Measurements from ENCODE around the gene EHMT1.
"Not testable (repeated sequence)": the region's sequence is repeated elsewhere in the genome, so short reads cannot be mapped to it uniquely, and the experiment has no call there.

EHMT1 gene

GRCh38 chr9:137876269-137876668 lies 257.5 kb downstream of the EHMT1 start:
- H4K20me1 ChIP-seq (ENCODE audit: insufficient read depth, low read length, poor library complexity, severe bottlenecking) = no peaks in the 10 kb centered on the region
- no peak overlapping the region for H3K4me3 ChIP-seq (ENCODE audit: low read length, poor library complexity, severe bottlenecking)
- no peak overlapping the region for H3K4me2 ChIP-seq (ENCODE audit: low read depth, low read length, poor library complexity, severe bottlenecking)
- no peaks in the 10 kb centered on the region for H3K4me1 ChIP-seq (ENCODE audit: insufficient read depth, low read length, poor library complexity, severe bottlenecking)
- H2AFZ ChIP-seq (ENCODE audit: low read length) = no peak overlapping the region
- no peak overlapping the region for H3K9ac ChIP-seq (ENCODE audit: low read depth, low read length, poor library complexity, severe bottlenecking)
- no peaks in the 10 kb centered on the region for H3K36me3 ChIP-seq (ENCODE audit: insufficient read depth, low read length)
- TF ChIP-seq EZH2phosphoT487 (IDR thresholded peaks at IDR 0.05; ENCODE audit: borderline replicate concordance) (no peak), CTCF (conservative IDR thresholded peaks at IDR 0.05; ENCODE audit: low read length) (no peak)
- no peaks in the 10 kb centered on the region for H3K79me2 ChIP-seq (ENCODE audit: insufficient read depth, low read length)
- no peaks in the 10 kb centered on the region for H3K27me3 ChIP-seq (ENCODE audit: insufficient read depth, low read length, poor library complexity, severe bottlenecking)
- peaks cover 18% of the 10 kb centered on the region; the same call in 1 of the 2 replicates for H3K9me3 ChIP-seq (ENCODE audit: insufficient read depth, low read depth, low read length)
- H3K9me2 ChIP-seq (replicated peaks; ENCODE audit: low read depth, low read length) = no peaks in the 10 kb centered on the region
- H3F3A ChIP-seq (ENCODE audit: low read depth) = no peaks in the 10 kb centered on the region

DNA sequence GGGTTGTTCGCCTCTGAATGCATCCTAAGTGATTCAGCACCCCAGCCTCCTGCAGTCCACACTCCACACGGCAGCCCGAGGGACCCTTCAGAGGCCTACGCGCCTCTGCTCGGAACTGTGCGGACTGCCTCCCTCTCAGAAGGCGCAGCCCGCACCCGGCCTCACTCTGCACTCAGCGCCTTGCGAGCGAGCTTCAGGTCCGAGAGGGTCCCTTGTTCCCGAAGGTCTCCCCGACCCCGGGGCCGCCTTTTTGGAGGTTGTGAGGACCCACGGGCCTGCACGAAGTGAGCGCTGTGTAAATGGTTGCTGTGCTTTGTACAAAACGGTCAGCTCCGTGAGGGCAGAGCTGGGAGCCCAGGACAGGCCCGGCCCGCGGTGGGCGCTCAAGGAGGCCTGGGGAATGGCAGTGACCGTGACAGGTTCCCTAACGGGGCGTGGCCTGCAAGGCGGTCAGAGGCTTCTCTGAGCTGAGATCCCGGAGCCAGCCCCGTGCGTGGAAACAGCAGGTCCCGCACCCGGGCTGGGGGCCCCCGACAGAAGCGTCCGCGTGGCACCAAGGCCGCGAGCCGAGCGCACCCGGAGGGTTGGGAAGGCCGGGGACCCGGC lies 258.1 kb downstream of the EHMT1 start:
- H3K27me3 ChIP-seq (ENCODE audit: insufficient read depth, low read length, poor library complexity, severe bottlenecking) = no peaks in the 10 kb centered on the region
- no peaks in the 10 kb centered on the region for H3K4me1 ChIP-seq (ENCODE audit: insufficient read depth, low read length, poor library complexity, severe bottlenecking)
- TF ChIP-seq CTCF (conservative IDR thresholded peaks at IDR 0.05; ENCODE audit: low read length) (no peak), EZH2phosphoT487 (IDR thresholded peaks at IDR 0.05; ENCODE audit: borderline replicate concordance) (no peak)
- H4K20me1 ChIP-seq (ENCODE audit: insufficient read depth, low read length, poor library complexity, severe bottlenecking) = no peaks in the 10 kb centered on the region
- no peak overlapping the region for H2AFZ ChIP-seq (ENCODE audit: low read length)
- H3K9me3 ChIP-seq (ENCODE audit: insufficient read depth, low read depth, low read length) = peaks cover 18% of the 10 kb centered on the region; the same call in 1 of the 2 replicates
- H3K36me3 ChIP-seq (ENCODE audit: insufficient read depth, low read length) = no peaks in the 10 kb centered on the region
- no peak overlapping the region for H3K9ac ChIP-seq (ENCODE audit: low read depth, low read length, poor library complexity, severe bottlenecking)
- H3F3A ChIP-seq (ENCODE audit: low read depth) = no peaks in the 10 kb centered on the region
- H3K4me3 ChIP-seq (ENCODE audit: low read length, poor library complexity, severe bottlenecking) = no peak overlapping the region
- no peaks in the 10 kb centered on the region for H3K9me2 ChIP-seq (replicated peaks; ENCODE audit: low read depth, low read length)
- H3K4me2 ChIP-seq (ENCODE audit: low read depth, low read length, poor library complexity, severe bottlenecking) = no peak overlapping the region
- no peaks in the 10 kb centered on the region for H3K79me2 ChIP-seq (ENCODE audit: insufficient read depth, low read length)

DNA sequence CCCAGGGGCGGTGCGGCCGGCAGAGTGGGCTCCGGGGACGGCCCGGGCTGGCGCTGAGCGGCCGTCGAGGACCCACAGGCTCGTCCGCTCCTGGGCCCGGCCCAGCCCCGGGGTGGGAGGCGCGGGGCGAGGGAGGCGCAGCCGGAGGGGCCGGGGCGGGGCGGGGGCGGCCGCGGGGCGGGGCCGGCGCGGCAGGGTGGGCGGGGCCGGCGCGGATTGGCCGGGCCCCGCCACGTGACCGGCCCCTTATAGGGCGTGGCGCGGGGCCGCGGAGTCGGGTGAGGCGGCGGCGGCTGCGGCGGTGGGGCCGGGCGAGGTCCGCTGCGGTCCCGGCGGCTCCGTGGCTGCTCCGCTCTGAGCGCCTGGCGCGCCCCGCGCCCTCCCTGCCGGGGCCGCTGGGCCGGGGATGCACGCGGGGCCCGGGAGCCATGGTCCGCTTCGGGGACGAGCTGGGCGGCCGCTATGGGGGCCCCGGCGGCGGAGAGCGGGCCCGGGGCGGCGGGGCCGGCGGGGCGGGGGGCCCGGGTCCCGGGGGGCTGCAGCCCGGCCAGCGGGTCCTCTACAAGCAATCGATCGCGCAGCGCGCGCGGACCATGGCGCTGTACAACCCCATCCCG lies 258.8 kb downstream of the EHMT1 start, which contains the start of gene CACNA1B:
Gene CACNA1B (plus strand): TSS at position 277 of the 617 bp plus-strand sequence. CDS start 152 bp downstream, at position 429.
- not testable (repeated sequence) for H3K4me2 ChIP-seq (ENCODE audit: low read depth, low read length, poor library complexity, severe bottlenecking); H2AFZ ChIP-seq (ENCODE audit: low read length); H3K79me2 ChIP-seq (ENCODE audit: insufficient read depth, low read length); H3K9ac ChIP-seq (ENCODE audit: low read depth, low read length, poor library complexity, severe bottlenecking); H3K27me3 ChIP-seq (ENCODE audit: insufficient read depth, low read length, poor library complexity, severe bottlenecking); H3K4me1 ChIP-seq (ENCODE audit: insufficient read depth, low read length, poor library complexity, severe bottlenecking); H3K9me2 ChIP-seq (replicated peaks; ENCODE audit: low read depth, low read length); H3K36me3 ChIP-seq (ENCODE audit: insufficient read depth, low read length); H4K20me1 ChIP-seq (ENCODE audit: insufficient read depth, low read length, poor library complexity, severe bottlenecking); H3F3A ChIP-seq (ENCODE audit: low read depth); H3K4me3 ChIP-seq (ENCODE audit: low read length, poor library complexity, severe bottlenecking)
- H3K9me3 ChIP-seq (ENCODE audit: insufficient read depth, low read depth, low read length) = peaks cover 18% of the 10 kb centered on the region; the same call in 1 of the 2 replicates

Measured in Loucy (cell line).